Panc1 (cell line): ENCODE results near the gene TSPAN4. TPM values are rescaled to one million over a fixed set of nuclear protein-coding genes. Genes with fewer than 3 reads are reported as not detected.
A peak's percentile ranks its signal among the peaks of the same experiment; 100 is the strongest.

Experiments
- ATAC-seq: fragments of 200-7000 bp; cut with Tn5 transposase; 2 replicates; pipeline ENCODE4 v1.9.1; 2020; ENCODE audit warnings: mild to moderate bottlenecking, moderate library complexity
- BruUV-seq: library from RNA; stranded (reverse); fragments of 400-500 nt; replicated peaks from 2 replicates; lab custom pipeline; 2021; lab: Mats Ljungman, UMichigan
- CTCF ChIA-PET: fragments of 300-600 bp; sonication (Branson Sonifier 250); formaldehyde crosslinking; loops from one replicate; lab custom pipeline; 2022; ENCODE audit warnings: antibody characterized with exemption; lab: Charles Lee
- POLR2A ChIA-PET: fragments of 300-600 bp; sonication (Branson Sonifier 250); formaldehyde crosslinking; loops from one replicate; lab custom pipeline; 2022; ENCODE audit warnings: antibody characterized with exemption; lab: Charles Lee
- DNase-seq: peaks from one replicate; pipeline ENCODE4 v3.0.0-alpha.2; 2010; ENCODE audit warnings: low read depth, low spot score
- H3K27ac ChIP-seq: 2 replicates; pipeline ENCODE4 v1.5.1; 2011; ENCODE audit warnings: mild to moderate bottlenecking, low read length, inconsistent platforms
- H3K27me3 ChIP-seq: fragments of 200-500 bp; sonication (Bioruptor generic); 2 replicates; pipeline ENCODE4 v1.6.0; 2014; ENCODE audit warnings: low read length, inconsistent platforms; ENCODE audit not compliant: control insufficient read depth, insufficient read depth
- H3K36me3 ChIP-seq: fragments of 200-500 bp; sonication (Bioruptor generic); 2 replicates; pipeline ENCODE4 v1.5.1; 2014; ENCODE audit warnings: inconsistent platforms, mild to moderate bottlenecking, low read length, moderate library complexity; ENCODE audit not compliant: control insufficient read depth, insufficient read depth
- H3K4me1 ChIP-seq: 2 replicates; pipeline ENCODE4 v1.5.1; 2011; ENCODE audit warnings: inconsistent platforms, mild to moderate bottlenecking, low read length, moderate library complexity; ENCODE audit not compliant: control insufficient read depth, insufficient read depth
- H3K4me3 ChIP-seq, 2 experiments: 2 replicates each; pipeline ENCODE4 v1.5.1; 2011 to 2012; ENCODE audit warnings: low read depth in 2 of 2, low read length in 2 of 2, mild to moderate bottlenecking in 2 of 2, inconsistent platforms in 1 of 2, moderate library complexity in 1 of 2
- H3K9me3 ChIP-seq: fragments of 200-500 bp; sonication (Bioruptor generic); 2 replicates; pipeline ENCODE4 v1.5.1; 2014; ENCODE audit warnings: low read depth, mild to moderate bottlenecking, inconsistent platforms, low read length, moderate library complexity; ENCODE audit not compliant: control insufficient read depth, insufficient read depth
- CTCF ChIP-seq: fragments of 450-650 bp; IDR thresholded peaks from 2 replicates; pipeline ENCODE4 v1.5.1; 2017; ENCODE audit warnings: mild to moderate bottlenecking
- POLR2AphosphoS5 ChIP-seq: IDR thresholded peaks from 2 replicates; pipeline ENCODE4 v1.6.1; 2012; ENCODE audit warnings: mild to moderate bottlenecking, low read depth, low read length, moderate library complexity
- REST ChIP-seq, 2 experiments: IDR thresholded peaks; 2 replicates each; pipeline ENCODE4 v1.6.1; 2011 to 2012; ENCODE audit warnings: low read depth in 2 of 2, control low read depth in 1 of 2, low read length in 1 of 2, mild to moderate bottlenecking in 1 of 2, moderate library complexity in 1 of 2; ENCODE audit not compliant: insufficient read depth in 1 of 2
- SIN3A ChIP-seq: IDR thresholded peaks from 2 replicates; pipeline ENCODE4 v1.6.1; 2012; ENCODE audit warnings: low read depth, mild to moderate bottlenecking, low read length, moderate library complexity, borderline replicate concordance; ENCODE audit not compliant: insufficient read depth
- TCF7L2 ChIP-seq: IDR thresholded peaks from 2 replicates; pipeline ENCODE4 v1.6.1; 2011; ENCODE audit warnings: mild to moderate bottlenecking, low read depth, low read length, inconsistent platforms
- in situ Hi-C: cut with HindIII; loops from 2 replicates; pipeline ENCODE4 v1.10.0; 2016; ENCODE audit warnings: low sequenced_read_pairs, low pct_unique_long_range_greater_than_20kb
- intact Hi-C: fragments of 100-400 bp; cut with micrococcal nuclease; formaldehyde crosslinking; loops from one replicate; pipeline ENCODE4 v1.10.0; 2022; ENCODE audit not compliant: unreplicated experiment
- total RNA-seq: library from RNA; stranded (reverse); gene quantifications from one replicate; pipeline ENCODE4 v1.2.1, GENCODE V29; 2021; ENCODE audit not compliant: unreplicated experiment

Gene TSPAN4
- total RNA-seq, 1 experiment from 2014 or later, result 187 TPM

GRCh38 chr11:861105-861479, 18.4 kb downstream of the TSPAN4 start:
- no peaks in the 10 kb centered on the region for H3K27me3 ChIP-seq
- ChIA-PET CTCF (no interaction called here), POLR2A (interaction anchor here (0.6 kb wide), 1 partner anchor 338 kb away, joined by 3 read pairs; no protein-coding TSS in a partner anchor)
- ATAC-seq, result no peak
- no peaks in the 10 kb centered on the region for H3K9me3 ChIP-seq
- TF ChIP-seq SIN3A (no peak), CTCF (no peak), POLR2AphosphoS5 (no peak), TCF7L2 (no peak), REST (IDR thresholded peaks at IDR 0.05; ENCODE audit: insufficient read depth in 1 of 2, low read depth in 2 of 2, low read length in 1 of 2) (no peak)
- no TSS peak for BruUV-seq
- no peaks in the 10 kb centered on the region for H3K36me3 ChIP-seq
- H3K4me1 ChIP-seq, result peaks cover 76% of the 10 kb centered on the region
- in situ Hi-C loops (no loop called here), intact Hi-C loops (no loop called here)
- no peak overlapping the region for H3K4me3 ChIP-seq
- no peak overlapping the region for H3K27ac ChIP-seq
- DNase-seq, result no peak

- POLR2A ChIA-PET, result no interaction called here
These were observed 19.5 kb downstream of the TSPAN4 start for GRCh38 chr11:862081-862661.

More at GRCh38 chr11:862081-862661, 19.5 kb downstream of the TSPAN4 start:
- H3K36me3 ChIP-seq, result no peaks in the 10 kb centered on the region
- CTCF ChIA-PET, result interaction anchor here (0.7 kb wide), 1 partner anchor 54 kb away, joined by 3 read pairs; no protein-coding TSS in a partner anchor
- TF ChIP-seq TCF7L2 (no peak), POLR2AphosphoS5 (no peak; the same call in 1 of the 2 replicates), SIN3A (no peak), CTCF (no peak), REST (IDR thresholded peaks at IDR 0.05; ENCODE audit: insufficient read depth in 1 of 2, low read depth in 2 of 2, low read length in 1 of 2) (no peak)
- peaks cover 76% of the 10 kb centered on the region for H3K4me1 ChIP-seq
- DNase-seq (no peak), ATAC-seq (peak; percentile 7)
- no peak overlapping the region for H3K4me3 ChIP-seq
- H3K9me3 ChIP-seq, result no peaks in the 10 kb centered on the region
- no peak overlapping the region for H3K27ac ChIP-seq
- H3K27me3 ChIP-seq, result no peaks in the 10 kb centered on the region
- BruUV-seq, result no TSS peak
- in situ Hi-C loops (no loop called here), intact Hi-C loops (no loop called here)
